ENCODE data around the gene IL36RN.
"Not testable (repeated sequence)": the region's sequence is repeated elsewhere in the genome, so short reads cannot be mapped to it uniquely, and the experiment has no call there.

Gene IL36RN

DNA sequence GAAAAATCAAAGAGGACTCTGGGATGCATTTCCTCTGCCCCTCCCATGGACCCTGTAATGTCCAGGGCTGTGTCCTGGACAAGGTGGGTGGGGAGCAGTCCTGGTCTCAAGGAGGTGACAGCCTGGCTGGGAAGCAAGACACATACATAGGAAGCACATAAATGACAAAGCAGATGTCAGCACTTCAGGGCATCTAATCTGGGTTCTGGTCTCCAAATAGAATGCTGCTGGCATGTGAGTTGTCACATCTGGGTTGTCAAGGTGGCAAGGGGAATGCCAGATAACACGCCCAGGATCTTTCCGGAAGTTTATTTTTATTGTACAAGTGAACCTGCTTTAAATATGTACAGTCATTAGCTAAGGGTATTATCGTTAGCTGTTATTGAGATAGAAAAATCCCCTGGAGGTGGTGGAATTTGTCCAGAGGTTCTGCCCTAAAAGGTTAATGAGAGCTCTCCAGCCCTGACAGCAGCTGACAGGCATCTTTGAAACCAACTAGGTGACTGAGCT lies 14.4 kb downstream of the IL36RN start:
- no peak for DNase-seq (ENCODE audit: low read depth, low spot score)

DNA sequence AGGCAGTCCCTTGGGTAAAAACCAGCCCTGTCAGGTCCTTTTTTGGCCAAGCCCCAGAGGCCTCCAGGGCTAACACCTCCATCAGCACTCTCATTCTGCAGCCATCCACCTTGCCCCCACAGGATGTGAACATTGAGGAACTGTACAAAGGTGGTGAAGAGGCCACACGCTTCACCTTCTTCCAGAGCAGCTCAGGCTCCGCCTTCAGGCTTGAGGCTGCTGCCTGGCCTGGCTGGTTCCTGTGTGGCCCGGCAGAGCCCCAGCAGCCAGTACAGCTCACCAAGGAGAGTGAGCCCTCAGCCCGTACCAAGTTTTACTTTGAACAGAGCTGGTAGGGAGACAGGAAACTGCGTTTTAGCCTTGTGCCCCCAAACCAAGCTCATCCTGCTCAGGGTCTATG lies 16.0 kb downstream of the IL36RN start:
- no peak for DNase-seq (ENCODE audit: low read depth, low spot score)

DNA sequence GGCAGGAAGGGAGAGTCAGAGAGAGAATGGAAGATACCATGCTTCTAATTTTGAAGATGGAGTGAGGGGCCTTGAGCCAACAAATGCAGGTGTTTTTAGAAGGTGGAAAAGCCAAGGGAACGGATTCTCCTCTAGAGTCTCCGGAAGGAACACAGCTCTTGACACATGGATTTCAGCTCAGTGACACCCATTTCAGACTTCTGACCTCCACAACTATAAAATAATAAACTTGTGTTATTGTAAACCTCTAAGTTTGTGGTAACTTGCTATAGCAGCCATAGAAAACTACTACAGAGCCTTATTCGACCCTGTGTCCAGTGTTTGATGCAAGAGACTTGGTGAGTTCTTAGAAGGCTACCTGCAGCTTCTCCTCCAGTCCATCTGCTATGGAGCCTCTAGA lies 16.6 kb downstream of the IL36RN start:
- no peak for DNase-seq (ENCODE audit: low read depth, low spot score)

DNA sequence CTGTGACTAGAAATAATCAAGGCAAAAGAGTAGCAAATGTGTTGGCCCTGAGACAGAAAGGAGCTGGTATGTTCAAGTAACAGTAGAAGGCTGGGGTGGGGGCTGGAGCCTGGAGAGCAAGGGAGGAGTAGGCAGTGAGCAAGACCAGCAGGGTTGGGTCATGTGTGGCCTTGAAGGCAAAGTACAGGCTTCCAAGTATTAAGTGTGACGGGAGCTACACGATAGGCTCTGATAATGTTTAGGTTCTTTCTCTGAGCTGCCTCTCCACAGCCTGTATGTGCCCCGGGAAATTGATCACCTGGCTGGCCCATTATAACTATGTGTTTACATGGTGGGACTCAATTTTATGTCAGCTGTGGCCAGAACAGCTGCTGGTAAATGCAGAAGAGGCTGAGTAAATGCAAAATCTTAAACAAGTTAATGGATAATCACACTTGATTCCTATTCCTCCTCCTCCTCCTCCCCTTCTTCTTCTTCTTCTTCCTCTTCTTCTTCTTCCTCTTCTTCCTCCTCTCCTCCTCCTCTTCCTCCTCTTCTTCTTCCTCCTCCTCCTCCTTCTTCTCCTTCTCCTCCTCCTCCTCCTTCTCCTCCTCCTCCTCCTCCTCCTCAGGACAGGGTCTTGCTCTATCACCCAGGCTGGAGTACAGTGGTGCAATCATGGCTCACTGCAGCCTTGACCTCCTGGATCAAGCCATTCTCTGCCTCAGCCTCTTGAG lies 18.1 kb downstream of the IL36RN start:
- no peak for DNase-seq (ENCODE audit: low read depth, low spot score)

DNA sequence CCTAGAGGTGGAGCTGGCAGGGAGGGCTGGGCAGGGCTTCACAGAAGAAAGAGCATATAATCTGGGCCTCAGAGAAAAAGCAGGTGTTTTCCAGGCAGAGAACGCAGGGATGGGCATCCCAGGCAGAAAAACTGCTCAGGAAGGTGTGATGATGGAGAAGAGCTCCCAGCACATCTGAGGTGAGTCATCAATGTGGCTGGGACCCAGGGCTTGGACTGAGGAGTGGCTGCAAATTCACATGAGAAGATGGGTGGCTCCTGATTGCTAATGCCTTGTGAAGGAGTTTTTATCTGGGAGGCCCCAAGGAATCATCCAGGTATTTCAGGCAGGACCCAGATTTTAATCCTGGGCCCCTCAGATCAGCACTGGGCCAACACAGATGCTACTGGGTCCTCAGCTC lies 18.9 kb downstream of the IL36RN start:
- no peak for DNase-seq (ENCODE audit: low read depth, low spot score)

DNA sequence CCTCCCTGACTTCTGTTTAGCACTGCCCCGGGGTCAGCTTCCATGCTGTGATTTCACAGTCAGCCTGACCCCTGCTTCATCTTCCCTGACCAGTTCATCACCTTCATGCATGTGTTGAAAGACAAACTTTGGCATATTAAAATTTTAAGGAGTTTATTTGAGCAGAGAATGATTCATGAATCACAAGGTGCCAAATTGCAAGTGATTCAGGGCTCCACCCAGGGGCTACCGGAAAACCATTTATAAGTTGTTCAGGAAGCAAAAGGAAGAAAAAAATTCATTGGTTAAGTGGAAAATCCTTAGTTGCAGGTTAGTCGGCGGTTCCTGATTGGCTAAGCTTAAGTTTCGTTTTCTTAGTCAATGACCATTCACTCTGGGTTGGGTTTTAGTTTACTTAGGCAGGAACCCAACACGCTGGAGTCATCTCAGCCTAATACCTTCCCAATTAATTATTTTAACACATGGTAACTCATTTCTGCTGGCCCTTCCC lies 19.4 kb downstream of the IL36RN start:
- DNase-seq (ENCODE audit: low read depth, low spot score), result no peak

DNA sequence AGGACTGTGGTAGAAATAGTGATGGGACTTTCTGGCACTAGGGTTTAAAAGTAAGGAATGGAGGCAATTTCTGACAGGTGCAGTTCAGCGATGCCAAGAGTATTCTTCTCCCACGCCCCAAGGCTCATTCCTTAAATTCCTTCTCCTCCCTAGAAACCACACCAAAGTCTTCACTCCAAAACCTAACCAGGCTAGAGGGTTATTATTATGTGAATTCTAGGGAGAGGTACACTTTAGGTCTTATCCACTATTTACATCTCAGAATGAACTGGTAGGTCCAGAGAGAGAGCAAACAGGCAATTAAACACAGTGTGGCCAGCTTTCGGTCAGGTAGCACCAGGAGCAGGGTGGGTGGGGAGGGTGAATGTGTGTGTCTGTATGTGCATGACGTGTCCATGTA lies 20.1 kb downstream of the IL36RN start:
- peak; percentile 7 for DNase-seq (ENCODE audit: low read depth, low spot score)

DNA sequence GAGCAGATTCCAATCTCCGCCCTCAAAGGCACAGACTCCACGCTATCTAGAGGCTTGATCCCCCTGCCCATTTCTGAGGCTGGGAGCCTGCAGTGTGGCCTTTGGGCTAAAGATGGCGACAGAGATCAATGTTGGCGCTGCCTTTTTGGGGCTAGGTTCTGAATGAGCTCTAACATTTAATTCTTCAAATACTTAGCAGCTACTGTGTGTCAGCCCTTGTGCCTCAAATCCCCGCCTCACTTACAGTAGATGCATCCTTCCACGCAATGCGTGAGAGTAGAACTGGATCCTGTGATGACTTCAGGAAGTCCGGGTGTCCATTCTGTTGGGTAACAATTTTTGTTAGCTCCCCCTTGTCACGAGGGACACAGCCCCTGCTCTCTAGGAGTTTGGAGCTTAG lies 21.1 kb downstream of the IL36RN start:
- DNase-seq (ENCODE audit: low read depth, low spot score), result peak; percentile 57

DNA sequence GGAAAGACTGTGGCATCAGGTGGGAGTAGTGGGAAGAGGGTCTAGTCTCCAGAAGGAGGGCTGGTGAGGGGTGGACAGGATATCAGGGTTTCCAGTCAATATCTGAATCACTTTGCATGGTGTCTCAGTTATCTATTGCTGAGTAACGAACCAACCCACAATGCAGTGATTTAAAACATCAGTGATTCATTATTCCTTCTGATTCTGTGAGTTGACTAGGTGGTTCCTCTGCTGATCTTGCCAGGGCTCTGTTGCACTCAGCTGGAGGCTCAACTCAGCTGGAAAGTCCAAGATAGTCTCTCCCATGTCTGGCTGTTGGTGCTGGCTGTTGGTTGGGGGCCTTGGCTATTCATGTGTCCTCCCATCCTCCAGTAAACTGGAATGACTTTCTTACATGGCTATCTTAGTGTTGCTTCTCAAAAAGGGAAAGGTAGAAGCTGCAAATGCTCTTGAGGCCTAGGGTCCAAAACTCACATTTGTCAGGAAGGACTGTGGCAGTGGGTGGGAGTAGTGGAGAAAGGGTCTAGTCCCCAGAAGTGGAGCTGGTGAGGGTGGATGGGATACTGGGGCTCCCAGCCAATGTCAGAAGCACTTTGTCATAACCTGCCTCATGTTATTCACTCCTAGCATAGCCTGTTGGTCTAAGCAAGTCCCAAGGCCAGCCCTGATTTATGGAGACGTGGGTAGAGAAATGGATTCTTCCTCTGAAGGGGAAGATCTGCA lies 22.7 kb downstream of the IL36RN start:
- DNase-seq (ENCODE audit: low read depth, low spot score), result no peak

DNA sequence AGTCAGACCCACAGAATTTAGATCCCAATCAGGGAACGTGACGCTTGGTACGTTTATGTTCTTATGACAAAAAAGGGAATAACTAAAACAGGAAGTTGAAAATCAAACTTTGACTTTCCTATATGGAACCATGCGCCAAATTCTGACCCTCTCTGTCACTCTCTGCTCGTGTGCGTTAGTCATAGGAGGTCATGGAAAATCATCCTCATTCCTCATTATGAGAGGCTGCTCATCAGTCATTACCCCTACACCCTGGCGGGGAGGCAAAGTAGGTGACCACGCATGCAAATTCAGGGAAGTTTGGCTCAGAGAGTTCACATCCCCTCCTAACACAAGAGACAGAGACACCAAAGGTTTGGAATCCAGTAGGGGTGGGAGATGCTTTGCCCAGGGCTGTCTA lies 24.3 kb downstream of the IL36RN start:
- no peak for DNase-seq (ENCODE audit: low read depth, low spot score)

DNA sequence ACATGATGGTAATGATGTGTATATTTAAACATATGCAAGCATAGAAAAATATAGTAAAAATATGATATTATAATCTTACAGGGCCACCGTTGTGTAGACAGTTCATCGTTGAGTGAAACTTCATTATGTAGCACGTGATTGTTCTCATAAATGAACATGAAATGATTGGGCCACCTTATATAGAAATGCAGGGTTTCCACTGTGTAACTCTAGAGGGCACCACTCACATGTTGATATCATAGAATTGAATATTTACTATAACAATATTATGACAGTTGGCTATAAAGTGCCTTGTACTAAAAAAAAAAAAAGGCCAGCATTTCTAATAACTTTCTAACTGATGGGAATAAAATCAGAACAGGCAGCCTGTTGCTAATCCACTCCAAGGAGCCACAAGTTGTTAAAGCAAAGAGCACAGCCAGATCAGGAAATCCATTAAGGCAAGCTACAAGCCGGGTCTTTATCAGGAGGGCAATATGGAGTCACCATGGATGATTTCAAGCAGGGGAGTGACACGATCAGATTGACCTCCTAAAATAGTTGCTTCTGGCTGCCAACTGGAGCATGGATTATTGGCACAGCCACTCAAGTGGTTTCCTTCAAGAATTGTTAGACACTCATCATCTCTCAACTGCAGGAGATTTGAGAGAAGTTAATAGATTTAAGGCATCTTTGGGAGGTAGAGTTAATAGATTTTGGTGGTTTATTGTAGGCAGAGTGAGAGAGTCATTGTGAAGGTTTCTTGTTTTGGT lies 25.4 kb downstream of the IL36RN start:
- no peak for DNase-seq (ENCODE audit: low read depth, low spot score)

DNA sequence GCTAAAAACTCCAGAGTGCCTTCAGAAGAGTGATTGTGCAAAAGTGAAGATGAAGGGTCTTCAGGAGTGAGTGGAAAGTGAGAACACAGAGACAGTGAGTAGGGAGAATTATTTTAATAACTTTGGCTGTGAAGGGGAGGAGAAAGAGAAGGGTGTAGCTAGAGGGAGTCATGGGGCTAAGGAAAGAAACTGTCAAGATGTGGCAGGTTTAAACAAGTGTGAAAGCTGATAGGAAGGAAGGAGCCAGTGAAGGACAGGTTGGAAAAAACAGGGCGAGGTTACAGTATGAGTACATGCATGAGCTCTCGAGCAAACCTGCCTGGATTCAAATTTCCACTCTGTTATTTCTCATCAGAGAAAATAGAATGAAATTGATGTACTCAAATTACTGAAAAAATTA lies 26.5 kb downstream of the IL36RN start:
- no peak for DNase-seq (ENCODE audit: low read depth, low spot score)

DNA sequence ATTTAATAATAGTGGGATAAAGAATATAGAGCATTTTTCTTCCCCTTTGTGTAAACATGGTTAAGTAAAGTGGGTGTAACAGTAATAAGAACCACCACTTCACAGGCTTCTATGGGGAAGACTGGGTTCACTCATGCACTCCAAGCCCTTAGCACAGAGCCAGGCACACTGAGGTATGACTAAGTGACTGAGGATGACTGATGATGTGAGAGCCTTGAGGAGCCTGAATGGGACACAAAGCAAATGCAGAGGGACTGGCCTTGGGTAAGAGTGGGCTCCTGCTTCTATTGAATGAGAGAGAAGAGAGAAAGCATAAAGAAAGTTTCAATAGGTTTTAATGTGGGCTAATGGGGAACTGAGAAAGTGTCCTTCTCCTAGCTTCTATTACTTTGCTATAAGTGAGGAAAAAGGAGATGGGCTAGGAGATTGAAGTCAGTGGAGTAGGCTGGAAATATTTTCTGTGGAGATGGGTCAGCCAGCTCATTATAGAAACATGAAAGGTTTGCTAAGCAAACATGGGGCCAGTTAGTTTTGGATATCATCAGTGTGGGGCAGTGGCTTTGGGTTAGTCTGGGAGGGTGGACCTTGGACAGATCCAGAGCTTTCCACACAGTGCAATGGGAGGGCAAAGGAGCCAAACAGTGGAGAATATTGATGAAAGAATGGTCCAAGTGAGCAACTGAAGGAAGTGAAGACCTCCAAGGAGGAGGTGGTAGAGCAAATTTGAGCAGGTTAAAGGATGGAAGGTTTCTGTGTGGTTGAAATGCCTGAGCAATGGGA lies 29.4 kb downstream of the IL36RN start:
- DNase-seq (ENCODE audit: low read depth, low spot score), result no peak

DNA sequence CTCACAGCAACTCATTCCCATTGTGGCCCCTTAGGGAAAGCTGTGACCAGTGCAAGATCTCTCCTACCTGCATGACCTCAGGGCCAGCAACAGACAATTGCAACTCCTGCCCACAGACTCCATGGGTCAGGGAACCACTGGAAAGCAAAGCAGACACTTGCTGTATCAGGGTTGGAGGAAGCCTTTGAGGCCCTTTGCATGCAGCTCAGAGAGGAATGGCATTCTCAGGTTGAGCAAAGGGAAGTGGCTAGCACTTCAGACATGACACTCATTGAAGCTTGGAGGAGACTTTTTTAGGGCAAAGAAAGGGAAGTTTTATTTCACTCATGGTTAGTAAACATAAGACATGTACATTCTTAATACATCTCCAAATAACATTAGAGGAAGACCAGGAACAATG lies 30.9 kb downstream of the IL36RN start:
- DNase-seq (ENCODE audit: low read depth, low spot score), result no peak

DNA sequence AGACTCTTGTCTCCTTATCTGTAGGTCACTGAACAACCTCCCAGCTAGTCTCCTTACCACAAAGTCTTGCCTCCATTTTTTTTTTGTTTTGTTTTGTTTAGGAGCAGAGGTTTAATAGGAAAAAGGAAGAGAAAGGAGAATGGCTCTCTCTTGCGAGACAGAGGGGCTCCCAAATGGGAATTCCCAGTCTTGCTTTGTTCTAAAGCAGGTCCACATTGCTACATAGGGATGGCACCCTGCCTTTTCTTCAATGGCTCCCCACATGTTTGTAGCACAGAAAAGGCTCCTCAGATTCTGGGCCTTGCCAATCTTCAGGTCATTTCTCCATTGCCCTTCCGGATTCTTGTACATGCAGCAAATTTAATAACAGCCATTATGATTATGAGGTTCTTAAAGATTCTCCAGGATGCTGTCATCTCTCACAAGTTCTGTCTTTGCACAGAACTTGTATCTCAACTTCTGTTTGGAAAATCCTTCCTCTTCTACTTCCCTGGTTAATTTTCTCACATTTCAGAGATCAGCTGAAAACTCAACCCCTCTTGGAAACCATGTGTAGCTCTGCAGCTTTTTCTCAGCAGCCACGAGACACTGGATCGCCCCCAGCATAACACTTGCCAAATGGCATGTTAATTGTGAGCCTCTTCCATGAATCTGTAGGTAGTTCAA lies 32.4 kb downstream of the IL36RN start:
- DNase-seq (ENCODE audit: low read depth, low spot score), result no peak

DNA sequence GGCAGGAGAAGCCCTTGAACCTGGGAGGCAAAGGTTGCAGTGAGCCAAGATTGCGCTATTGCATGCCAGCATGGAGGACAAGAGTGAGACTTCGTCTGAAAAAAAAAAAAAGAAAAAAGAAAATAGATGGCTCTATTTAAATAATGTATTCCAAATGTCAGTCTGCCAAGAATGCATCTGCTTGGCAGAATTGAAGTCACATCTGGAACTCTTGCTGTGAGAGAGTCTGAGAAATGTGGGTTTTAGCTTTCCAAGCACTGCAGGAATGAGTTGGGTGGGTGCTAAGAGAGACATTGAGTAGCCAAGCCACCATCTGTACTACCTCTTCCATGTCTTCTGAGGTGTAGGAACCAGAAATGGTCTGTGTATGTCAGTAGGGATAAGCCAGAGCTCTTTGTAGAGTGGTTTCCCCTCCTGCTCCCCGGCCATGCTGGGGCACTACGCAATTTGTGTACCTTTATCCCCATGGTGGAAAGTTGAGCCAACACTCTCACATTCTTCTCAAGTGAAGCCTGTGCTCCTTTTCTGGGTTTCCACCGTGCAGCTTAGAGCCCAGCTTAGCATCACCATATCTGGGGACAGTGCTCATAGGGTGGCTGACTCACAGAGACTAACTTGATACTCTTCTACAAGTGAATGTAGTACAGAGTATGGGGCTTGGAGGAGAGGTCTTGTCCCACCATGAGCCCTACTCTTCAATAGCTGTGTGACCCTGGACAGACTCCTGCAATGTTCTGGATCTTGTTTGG lies 34.0 kb downstream of the IL36RN start:
- no peak for DNase-seq (ENCODE audit: low read depth, low spot score)

DNA sequence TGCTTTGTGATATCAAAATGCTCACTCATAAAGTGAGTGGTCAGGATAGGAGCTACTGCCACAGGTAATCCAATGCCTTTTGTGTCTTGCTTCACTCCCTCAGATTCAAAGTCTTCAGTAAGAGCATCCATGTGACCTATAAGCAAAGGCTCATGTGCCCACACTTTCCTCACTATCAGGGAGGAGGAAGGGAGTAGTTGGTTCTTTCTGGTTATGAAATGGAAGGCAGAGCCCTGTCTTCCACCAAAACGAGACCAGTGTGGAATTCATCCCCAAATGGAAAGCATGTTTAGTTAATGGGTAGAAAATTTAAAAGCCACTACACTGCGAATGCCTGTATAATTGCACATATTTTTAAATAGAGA lies 34.6 kb downstream of the IL36RN start:
- DNase-seq (ENCODE audit: low read depth, low spot score), result no peak

DNA sequence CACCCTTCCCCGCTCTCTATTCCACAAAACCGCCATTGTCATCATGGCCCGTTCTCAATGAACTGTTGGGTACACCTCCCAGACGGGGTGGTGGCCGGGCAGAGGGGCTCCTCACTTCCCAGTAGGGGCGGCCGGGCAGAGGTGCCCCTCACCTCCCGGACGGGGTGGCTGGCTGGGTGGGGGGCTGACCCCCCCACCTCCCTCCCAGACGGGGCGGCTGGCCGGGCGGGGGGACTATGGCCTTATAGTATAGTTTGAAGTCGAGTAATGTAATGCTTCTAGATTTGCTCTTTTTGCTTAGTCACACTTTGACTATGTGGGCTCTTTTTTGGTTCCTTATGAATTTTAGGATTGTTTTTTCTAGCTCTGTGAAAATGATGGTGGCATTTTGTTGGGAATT lies 37.3 kb downstream of the IL36RN start:
- not testable (repeated sequence) for DNase-seq (ENCODE audit: low read depth, low spot score)

DNA sequence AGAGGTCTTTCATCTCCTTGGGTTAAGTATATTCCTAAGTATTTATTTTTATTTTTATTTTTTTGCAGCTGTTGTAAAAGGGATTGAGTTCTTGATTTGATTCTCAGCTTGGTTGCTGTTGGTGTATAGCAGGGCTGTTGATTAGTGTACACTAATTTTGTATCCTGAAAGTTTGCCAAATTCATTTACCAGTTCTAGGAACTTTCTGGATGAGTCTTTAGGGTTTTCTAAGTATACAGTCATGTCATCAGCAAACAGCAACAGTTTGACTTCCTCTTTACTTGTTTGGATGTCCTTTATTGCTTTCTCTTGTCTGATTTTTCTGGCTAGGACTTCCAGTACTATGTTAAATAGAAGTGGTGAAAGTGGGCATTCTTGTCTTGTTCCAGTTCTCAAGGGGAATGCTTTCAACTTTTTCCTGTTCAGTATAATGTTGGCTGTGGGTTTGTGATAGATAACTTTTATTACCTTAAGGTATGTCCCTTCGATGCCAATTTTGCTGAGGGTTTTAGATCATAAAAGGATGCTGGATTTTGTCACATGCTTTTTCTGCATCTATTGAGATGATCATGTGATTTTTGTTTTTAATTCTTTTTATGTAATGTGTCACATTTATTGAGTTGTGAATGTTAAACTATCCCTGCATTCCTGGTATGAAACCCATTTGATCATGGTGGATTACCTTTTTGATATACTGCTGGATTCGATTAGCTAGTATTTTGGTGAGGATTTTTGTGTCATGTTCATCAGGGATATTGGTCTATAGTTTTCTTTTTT lies 38.0 kb downstream of the IL36RN start:
- DNase-seq (ENCODE audit: low read depth, low spot score), result not testable (repeated sequence)

DNA sequence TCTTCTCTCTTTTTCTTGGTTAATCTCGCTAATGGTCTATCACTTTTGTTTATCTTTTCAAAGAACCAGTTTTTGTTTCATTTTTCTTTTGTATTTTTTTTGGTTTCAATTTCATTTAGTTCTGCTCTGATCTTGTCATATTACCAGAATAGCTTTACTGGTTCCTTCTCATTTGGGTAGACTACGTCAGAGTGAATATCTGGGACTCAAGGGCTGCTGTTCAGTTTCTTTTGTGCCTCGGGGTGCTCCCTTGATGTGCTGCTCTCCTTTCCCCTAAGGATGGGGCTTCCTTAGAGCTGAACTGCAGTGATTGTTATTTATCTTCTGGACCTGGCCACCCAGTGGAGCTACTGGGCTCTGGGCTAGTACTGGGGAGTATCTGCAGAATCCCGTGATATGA lies 39.0 kb downstream of the IL36RN start:
- no peak for DNase-seq (ENCODE audit: low read depth, low spot score)

All from astrocyte of the hippocampus (primary cell).